LNCAP (cell line): Measurements from ENCODE around the gene ACMSD.

ENCODE experiments used
- CTCF ChIP-seq: fragments of 450-650 bp; IDR thresholded peaks from 2 replicates; pipeline ENCODE4 v1.5.1; 2017; ENCODE audit warnings: mild to moderate bottlenecking

The ACMSD gene

GRCh38 chr2:134861173-134861572 is 22.8 kb downstream of the ACMSD start:
- TF ChIP-seq CTCF, result no peak

GRCh38 chr2:134862069-134862468 is 23.7 kb downstream of the ACMSD start:
- no peak for TF ChIP-seq CTCF

GRCh38 chr2:134862674-134863073 is 24.3 kb downstream of the ACMSD start:
- no peak for TF ChIP-seq CTCF

DNA sequence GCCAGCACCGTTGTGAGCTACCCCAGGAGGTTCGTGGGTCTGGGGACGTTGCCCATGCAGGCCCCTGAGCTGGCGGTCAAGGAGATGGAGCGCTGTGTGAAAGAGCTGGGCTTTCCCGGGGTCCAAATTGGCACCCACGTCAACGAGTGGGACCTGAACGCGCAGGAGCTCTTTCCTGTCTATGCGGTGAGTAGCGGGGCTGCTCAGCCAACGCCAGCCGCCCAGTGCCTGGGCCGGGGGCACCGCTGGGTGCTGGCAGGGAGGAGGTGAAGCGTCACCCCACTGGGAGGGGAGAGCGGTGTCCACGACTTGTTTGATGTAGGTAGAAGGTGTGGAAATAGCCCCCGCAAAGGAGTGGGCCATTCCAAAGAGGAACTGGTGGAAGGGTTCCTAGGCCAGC is 25.0 kb downstream of the ACMSD start:
- no peak for TF ChIP-seq CTCF

DNA sequence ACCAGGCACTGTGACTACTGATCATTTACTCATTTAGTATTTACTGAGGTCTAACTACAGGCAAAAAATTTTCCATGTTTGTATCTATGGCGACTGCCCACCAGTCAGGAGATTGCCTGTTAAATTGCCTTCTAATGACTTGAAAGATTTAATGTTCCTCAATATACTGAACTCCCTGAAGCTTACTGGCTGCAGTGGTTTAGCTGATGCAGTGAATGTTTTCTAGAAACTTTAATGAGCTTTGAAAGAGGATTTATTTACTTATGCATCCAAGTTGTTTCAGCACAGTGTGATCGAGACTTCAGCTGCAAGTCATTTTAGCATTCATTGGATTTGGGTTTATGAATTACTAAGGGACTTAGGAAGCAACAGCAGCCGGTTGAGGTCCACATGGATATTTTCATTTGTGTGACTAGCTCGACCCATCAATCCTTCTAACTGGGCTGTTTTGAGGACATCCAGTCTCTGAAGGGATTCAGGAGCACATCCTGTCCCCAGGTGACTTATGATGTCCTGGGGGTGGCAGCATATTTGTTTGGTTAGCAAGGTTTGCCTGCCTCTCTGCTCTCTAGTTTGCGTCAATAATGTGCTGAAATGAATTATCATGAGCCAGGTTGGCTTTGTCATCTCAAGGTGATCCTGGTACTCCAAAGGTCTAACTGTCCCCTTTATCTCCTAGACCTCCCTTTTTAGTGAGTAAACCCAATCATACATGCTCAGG is 26.8 kb downstream of the ACMSD start:
- TF ChIP-seq CTCF, result no peak

- no peak for TF ChIP-seq CTCF
These were observed 28.2 kb downstream of the ACMSD start for GRCh38 chr2:134866498-134867099.

- no peak for TF ChIP-seq CTCF
These were observed 31.7 kb downstream of the ACMSD start for GRCh38 chr2:134869946-134870736.
